Stimulated activated CD8-positive, alpha-beta memory T cell treated with anti-CD3 and anti-CD28 coated beads, Interleukin-15, amount 100 ng/mL, for 4 hours (primary cell): ENCODE data around the gene DEDD2.

ENCODE experiments used
- DNase-seq, 2 donors: peaks; one replicate each; pipeline ENCODE4 v3.0.0-alpha.2; 2020; ENCODE audit warnings: low read depth in 2 of 2

DEDD2 gene

DNA sequence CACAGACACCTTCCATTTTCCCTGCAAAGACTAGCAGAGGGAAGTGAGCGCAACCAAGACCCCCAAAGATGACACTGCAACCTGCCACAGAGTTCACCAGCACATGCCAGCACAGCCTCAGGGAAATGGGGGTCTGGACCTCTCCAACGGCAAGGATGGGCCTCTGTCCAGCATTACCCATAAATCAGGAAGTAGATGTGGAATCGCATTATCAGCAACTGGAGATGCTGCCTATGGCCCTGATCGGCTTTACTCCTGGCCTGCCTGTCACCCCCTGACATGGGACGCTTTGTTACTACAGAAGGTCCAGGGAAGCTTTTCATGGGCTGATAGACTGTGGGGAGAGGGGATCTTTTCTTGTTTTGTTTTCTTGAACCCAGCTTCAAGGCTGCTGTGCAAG is 43.8 kb downstream of the DEDD2 start:
- no peak for DNase-seq

DNA sequence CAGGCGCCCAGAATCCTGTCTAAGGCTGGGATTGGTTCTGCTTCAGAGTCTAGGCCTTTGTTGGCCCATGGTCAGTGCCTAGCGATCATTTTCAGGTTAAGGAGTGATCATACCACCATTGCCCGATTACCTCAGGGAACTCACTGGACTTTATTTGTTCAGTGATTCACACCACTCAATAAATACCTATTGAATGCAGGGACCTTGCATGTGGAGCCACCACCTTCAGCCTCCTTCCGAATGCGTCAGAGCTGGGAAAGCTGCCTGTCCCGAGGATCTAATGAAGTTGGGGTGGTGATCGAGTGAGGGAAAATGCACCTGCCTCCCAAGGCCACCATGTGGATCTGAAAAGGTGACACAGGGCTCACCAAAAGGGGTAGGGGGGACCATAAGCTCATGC is 45.2 kb downstream of the DEDD2 start:
- no peak for DNase-seq

DNA sequence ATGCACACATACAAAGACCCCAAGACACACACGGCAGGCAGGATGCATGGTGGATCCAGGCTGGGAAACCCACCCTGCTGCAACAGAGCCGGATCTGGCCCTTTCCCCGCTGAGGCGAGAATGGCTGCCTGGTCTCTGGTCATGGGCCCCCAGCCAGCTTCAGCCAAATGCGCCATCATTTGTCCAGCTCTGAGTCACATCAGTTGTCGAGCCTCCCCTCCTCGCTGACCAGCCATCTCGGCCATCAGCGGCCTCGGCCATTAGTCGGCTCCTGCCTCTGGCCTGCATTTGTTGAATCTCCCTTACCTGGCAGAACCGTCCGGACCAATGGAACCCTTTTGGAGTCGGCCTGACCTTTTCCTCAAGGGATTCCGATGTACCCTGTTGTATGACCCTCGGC is 46.8 kb downstream of the DEDD2 start:
- no peak for DNase-seq

DNA sequence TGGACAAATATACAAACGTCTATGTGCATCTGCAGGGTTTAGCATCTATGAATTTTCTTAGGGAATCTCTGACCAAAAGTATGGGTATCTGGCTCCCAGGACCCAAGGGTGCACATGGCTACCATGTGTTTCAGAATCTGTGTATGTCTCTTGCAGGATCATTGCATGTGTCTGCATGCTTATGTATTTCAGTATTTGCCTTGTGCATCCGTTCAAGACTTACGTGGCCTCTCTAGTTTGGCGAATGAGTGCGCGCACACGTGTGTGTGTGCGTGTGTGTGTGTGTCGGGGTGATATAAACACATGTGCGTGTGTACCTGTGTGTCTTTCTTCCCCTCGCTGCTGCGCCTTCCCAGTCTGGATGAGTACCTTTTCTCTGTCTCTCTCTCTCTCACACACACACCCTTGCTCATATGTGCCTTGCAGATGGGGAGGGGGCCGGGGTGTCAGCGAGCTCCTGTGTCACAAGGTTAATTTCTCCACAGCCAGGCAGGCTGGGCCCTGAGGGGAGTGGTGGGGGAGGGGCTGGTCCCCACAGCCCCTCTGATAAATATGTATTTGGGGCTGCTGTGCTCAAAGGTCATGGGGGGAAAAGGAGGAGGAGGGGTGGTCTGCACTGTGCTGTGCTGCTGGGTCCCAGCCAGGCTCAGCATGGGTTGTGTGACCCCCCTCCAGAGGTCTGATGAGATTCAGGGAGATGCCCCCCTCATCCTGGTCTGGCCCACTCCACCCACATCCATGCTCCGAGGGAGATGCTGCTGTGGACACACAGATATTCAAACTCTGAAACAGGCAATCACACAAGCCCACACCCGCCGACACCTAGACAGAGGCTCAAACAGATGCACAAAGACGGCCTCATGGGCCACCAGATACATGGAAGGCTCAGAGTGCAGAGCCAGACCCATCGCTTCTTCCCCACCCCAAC is 47.7 kb downstream of the DEDD2 start:
- no peak for DNase-seq

DNA sequence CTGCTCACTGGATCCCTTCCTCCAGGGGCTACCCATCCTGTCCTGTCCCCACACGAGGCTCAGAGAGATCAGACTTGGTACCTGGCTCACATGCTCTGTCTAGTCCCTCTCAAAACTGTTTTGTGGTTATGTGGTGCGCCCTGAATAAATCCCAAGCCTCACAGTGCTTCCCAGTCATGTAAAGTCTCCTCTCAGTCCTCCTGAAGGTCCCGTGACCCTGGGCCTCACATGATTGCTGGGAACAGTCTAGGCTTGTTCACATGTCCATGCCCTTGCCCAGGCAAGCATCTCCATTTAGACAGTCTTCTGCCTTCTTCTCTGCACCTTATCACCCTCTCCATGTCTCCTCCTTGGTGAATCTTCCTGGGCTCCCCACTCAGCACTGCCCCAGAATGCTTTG is 49.3 kb downstream of the DEDD2 start:
- DNase-seq, result no peak

DNA sequence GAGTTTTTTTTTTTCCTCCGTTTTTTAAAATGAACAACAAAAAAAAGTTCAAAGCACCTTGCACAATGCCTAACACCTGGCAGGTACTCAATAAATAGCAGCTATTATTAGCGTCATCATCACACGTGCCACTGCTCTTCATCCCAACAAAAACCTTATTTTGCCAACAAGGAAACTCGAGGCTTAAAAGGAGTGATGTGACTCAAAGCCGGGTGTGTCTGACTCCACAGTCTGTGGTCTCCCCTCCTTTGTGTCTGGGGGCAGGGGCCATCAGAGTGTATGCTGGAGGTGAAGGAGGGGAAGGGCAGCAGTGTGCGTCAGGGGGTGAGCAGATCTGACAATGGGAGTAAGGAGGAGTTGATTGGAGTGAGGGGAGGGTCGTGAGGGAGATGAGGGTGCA is 51.2 kb downstream of the DEDD2 start:
- DNase-seq, result no peak

DNA sequence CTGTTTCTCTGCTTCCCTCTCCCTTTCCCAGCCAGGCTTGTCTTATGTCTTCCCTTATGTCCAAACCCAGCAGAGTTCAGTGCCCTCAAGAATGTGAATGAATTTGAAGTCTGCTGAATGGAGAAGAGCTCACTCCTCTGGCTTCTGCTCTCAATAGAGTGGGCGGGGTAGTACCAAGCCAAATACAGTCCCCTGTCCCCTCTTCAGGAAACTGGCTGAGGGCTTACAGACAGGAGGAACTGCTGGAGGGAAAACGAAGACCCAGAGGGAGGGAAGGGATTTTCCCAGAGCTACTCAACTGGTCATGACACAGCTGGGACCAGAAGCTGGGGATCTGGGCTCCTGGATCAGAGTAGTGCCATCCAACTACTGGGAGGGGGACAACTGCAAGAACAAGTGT is 52.3 kb downstream of the DEDD2 start:
- no peak for DNase-seq

DNA sequence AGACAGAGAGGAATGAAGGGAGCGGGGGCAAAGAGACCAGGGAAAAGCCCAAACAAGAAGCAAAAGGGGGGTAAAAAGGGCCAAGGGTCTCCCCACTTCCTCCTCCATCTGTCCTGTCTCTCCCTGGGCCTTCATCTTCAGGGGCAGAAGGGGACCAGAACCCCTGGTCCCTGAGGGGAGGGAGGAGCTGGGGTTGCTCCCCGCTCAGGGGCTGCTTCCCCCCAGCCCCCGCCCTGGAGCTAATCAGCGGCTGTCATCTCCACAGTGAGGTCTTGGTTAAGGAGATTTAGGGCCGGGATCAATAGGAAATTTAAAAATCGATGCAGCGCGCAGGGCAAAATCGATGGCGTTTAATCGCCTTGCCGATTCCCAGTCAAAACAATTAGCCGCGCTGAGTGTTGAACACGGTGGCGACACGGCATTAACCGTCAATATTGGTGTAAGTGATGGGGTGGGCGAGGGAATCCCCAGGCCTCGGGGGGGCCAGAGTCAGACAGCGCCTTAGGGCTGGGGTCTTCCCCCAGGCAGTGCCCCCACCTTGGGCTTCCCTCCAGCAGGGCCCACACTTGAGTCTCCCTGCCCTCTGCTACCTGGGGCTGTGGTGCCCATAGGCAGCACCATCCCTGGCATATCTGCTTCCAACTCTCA is 55.7 kb downstream of the DEDD2 start:
- DNase-seq, result no peak

DNA sequence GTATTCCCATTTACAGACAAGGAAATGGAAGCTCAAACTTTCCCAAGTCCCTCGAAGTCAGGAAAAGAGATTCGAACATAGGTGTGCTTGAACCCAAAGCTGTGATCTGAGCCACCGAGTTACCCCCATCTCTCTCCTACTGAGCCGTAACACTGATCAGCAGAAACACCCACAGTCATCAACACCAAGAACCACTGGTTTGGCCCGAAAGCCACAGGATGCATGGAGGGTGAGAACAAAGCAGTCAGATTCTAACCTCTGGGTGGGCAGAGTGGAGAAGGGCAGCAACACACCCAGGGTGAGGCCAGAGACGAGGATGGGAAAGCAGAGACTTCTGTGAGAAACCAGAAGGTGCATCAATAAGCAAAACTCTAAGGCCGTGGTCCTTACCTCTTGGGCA is 57.5 kb downstream of the DEDD2 start:
- no peak for DNase-seq

DNA sequence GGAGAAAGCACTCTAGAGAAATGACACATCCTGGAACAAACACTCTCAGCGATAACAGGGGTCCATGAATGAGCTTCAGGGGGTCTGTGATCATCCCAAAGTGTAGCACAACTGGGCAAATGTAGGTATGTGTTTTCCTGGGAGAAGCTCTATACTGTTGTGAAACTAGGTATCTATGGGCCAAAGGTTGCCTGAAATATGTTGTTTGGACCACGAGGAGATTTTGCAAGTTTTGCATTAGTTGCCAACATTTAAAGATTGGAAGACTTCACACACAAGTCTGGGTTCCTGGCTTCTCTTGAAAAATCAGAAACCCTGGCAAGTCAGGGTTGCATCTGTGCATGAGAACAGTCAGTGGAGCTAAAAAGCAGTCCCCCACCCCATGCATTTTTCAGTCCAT is 58.6 kb downstream of the DEDD2 start:
- DNase-seq, result no peak

DNA sequence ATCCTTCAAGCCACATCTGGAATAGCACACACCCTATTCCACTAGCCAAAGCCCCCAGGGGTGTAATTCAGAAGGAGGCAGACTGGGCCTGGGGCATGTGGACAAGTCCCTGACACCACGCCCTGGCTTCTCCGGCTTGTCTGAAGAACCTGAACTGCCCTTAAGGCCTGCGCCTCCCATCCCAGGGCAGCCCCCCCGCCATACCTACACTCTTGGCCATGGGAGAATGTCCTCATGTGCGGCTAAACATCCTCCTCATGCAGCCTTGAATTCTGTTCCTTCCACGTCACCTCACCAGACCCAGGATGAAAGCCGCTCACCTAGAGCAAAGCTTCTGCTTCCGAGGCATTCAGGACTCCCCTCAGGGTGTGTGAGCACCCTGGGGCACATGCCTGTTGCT is 60.9 kb downstream of the DEDD2 start:
- no peak for DNase-seq

DNA sequence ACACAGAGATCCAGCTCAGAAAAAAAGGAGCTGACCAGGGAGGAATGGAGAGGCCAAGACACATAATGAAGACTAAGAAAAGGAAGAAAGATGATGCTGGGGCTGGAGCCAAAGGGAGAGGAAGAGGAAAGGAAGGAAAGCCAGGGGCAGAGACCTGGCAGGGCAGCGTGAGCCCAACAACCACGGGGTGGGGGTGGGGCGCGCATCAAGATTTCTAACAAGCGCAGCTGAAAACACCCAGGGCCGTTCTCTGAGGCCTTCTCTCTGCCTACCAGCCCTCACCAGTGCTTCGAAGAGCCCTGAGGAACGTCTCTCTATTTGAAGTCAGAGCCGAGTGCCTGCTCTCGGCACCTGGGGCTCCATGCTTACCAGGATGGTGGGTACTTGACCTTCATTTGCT is 61.7 kb downstream of the DEDD2 start:
- DNase-seq, result no peak

DNA sequence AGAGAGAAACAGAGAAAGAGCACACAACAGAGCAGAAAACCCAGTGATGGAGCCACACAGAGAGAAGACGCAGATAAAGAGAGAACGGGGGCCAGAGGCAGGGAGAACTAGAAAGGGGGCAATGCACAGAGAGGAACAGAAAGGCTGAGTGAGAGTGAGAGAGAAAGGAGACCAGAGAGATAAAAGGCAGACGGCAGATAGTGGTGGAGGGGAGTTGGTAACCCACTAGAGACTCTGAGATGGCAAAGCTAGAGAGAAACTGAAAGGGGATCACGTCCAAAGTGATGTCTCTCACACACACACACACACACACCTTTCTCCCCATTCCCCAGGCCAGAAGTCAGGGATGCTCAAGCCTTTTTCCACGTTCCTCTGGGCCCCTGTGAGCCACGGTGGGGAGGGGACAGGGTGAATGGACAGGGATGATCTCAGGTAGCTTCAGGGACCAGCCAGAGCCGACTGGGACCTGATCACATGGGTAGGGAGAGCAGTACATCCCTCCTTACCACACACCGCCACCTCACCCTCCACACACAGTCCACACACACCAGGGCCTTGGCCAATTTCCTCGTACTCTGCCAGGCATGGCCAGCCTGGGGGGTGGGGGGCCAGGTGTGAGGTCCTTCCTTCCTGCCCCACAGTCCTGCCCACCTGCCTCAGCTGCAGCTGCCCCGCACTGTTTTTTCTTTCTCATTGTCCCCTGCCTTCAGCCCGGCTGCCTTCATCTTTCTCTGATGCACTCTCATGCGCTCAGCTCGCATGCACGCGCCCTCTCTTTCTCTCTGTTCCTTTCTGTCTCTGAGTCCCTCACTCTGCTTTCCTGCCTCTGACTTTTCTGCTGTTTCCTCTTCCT is 62.8 kb downstream of the DEDD2 start:
- no peak for DNase-seq

DNA sequence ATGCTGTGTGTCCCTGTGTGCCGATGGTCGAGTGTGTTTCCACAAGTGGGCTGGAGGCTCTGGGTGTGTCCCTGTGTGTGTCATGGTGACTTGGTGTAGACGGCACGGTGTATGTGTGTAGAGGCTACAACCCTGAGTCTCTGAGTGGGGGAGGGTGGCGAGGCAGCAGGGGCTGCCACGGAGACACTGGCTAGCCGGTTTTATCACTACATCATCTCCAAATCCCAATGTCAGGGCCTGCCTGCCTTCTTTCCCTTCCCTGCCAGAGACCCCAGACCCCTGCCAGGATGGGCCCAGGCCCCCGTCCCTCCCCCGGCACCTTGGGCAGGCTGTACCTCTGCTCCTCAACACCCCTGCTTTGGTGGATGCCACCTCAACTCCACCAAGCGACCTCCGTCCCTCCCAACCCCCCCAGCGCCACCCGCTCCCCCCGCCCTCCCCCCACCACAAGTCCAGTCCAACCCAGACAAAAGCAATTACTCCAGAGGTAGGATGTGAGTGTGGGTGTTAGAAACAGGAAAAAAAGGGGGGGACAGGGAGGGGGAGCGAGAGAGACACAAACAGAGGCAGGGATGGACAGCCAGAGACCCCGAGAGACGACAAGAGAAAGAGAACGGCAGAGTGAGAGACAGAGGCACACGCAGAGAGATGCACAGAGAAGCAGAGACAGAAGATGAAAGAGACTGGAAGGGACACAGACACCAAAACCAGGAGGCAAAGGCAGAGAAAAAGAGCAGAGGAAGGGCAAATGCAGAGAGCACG is 63.6 kb downstream of the DEDD2 start:
- no peak for DNase-seq

DNA sequence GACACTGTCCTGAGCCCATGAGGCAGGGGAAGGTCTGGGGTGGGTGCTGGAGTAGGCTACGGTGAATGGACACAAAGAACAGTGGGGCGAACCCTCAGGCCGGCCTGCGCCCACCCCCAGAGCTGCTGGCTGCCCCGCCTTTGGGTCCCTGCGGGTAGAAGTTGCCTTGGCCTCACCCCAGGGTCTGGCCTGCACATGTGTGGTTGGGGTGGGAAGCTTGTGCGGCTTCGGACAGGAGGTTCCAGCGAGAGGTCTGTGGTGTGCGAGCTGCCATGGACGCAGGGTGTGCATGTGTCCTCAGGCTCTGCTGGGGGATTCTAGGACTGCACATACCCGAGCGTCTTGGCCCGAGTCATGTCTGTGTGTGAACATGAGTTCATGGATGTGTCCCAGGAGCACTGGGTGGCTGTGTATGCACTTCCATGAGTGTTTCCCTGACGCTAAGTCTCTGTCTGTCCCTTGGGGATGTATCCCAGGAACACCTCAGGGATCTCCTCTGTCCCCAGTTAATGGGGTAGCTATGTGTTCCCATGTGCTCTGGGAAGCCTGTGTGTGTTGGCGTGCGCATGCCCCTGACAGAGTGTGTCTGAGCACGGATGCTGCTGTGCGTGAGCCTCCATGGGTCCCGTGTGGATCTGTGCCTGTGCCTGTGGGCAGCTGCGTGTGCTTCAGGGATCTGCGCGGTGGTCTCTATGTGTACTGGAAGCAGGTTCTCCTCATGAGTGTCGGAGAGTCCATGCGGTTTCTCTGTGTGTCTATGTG is 64.4 kb downstream of the DEDD2 start:
- DNase-seq, result no peak

DNA sequence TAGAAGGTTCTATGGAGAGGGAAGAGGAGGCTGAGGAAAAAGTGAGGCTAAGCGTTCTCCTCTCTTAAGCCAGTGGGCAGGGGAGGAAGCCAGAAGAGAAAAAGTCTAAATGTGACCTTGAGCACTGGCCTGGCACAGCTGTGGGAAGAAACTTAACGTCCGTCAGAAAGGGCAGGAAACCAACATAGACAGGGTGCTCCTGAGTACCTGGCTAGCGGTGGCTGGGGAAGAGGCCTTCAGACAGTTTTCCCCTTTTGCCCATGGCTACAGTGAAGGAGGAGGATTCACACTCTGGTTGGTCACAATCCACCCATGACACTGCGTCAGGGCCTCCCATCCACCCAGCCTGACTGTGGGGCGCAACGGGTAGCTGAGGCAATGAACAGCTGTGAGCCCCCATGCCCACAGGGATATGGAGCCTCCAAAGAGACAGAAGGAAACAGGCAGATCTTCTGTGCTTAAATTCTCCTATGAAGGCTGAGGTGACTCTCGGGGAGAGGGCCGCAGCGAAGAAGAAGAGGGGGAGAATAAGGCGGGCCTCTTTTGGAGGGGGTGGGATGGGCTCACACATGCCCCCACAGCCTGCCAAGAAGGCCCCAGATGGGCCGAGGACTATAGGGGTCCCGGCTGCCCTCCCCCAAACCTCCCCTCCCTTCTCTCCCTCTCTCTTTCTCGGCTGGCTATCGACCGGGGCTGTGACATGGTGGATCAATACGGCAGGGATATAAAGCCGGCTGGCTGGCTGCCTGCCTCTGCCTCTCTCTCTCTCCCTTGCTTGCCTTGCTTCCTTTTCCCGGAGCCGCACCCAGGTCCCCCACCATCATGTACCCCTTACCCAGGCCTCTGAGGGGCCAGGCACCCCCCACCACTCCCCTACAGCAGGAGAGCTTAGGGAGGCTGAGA is 65.4 kb downstream of the DEDD2 start:
- no peak for DNase-seq

DNA sequence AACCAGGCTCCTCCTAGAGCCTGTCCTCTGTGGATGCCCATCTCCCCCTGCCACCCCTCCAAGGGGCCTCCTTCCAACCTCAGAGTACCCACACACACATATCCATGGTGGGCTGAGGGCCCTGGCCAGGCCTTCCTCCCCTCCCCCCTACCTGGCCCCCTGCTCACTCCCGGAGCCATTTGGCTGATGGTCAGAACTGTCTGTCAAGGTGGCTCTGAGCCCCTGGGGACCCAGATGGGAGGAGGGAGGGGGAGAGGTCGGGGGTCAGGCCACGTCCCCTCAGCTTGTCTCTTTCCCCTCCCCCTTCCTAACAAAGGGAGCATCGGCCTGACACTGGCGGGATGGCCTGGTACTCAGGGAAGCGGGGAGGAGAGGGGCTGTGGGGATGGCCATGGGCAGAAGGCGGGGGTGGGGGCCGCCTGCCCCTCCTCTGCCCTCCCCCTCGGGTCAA is 66.5 kb downstream of the DEDD2 start:
- DNase-seq, result no peak

DNA sequence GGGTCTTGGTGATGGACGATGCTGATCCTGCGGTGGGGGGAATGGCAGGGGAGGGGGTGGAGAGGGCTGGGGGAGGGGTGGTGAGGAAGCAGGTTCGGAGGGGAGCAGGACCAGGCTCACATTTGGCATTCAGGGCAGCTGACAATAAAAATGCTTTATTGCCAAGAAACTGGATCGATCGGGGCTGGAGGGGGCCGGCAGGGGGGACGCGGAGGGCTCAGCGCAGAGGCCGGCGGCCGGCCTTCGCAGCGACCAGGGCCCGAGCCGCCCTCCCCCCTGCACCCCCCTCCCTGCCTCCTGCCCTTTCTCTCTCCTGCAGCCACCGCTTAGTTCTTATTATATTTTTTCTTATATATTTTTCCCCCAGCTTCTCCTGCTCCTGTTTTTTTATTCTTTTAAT is 67.1 kb downstream of the DEDD2 start:
- no peak for DNase-seq

DNA sequence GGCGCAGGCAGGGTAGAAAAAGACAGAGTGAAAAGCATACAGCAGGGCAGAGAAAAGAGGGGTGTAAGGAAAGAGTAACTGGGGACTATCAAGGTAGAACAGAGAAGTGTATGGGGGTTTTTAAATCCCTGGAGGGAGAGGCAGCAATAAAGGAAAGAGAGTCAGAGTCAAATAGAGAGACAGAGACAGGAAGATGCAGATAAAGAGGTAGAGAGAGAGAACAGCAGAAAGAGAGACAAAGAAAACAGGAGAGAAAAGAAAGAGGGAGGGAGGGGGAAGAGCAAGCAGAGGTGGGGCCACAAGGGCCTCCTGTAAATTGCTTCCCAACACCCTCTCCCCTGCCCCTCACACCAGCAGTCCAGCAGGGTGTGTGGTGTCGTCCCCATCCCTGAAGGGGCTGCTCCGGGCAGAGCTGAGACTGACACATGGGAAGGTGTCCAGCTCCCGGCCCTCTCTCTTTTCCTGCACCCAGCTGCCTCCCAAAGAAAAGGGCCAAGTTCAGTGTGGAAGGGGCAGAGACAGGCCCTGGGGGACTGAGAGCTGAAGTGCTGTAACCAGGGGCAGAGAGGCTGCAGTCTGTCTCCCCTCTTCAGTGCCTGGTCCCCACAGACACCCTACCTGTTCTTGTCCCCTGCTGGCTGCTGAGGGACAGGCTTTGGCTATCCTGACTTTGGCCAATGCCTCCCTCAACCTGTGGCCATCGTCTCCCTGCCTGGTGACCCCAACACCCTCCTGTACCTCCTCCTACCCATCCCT is 67.9 kb downstream of the DEDD2 start:
- DNase-seq, result no peak
